ENCODE data around the gene ZNF587. TPM values are rescaled to one million over a fixed set of nuclear protein-coding genes. Genes with fewer than 3 reads are reported as not detected.
"Not testable (repeated sequence)": the region's sequence is repeated elsewhere in the genome, so short reads cannot be mapped to it uniquely, and the experiment has no call there.

The ZNF587 gene
- total RNA-seq, 1 donor from 2014 or later, result 61.3 TPM

DNA sequence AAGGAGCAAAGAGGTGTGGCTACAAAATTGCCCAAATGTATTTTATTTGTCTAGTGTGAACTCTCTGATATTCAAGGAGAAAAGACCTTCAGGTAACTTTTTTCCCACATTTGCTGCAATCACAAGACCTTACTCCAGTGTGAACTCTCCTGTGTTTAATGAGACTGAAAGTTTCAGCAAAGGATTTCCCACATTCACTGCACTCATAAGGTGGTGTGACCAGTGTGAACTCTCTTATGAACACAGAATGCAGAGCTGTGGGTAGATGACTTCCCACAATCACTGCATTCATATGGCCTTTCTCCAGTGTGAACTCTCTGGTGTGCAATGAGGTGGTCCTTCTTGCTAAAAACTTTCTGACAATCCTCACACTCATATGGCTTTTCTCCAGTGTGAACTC is 22.8 kb downstream of the ZNF587 start:
- no peaks in the 10 kb centered on the region for H3K27me3 Mint-ChIP-seq
- H3K9me3 Mint-ChIP-seq, result peaks cover 16% of the 10 kb centered on the region
- no peak overlapping the region for H3K4me3 Mint-ChIP-seq
- H3K36me3 Mint-ChIP-seq, result peaks cover 74% of the 10 kb centered on the region
- H3K4me1 Mint-ChIP-seq (ENCODE audit: unreplicated experiment), result no peaks in the 10 kb centered on the region
- TF ChIP-seq, protein P1, sequence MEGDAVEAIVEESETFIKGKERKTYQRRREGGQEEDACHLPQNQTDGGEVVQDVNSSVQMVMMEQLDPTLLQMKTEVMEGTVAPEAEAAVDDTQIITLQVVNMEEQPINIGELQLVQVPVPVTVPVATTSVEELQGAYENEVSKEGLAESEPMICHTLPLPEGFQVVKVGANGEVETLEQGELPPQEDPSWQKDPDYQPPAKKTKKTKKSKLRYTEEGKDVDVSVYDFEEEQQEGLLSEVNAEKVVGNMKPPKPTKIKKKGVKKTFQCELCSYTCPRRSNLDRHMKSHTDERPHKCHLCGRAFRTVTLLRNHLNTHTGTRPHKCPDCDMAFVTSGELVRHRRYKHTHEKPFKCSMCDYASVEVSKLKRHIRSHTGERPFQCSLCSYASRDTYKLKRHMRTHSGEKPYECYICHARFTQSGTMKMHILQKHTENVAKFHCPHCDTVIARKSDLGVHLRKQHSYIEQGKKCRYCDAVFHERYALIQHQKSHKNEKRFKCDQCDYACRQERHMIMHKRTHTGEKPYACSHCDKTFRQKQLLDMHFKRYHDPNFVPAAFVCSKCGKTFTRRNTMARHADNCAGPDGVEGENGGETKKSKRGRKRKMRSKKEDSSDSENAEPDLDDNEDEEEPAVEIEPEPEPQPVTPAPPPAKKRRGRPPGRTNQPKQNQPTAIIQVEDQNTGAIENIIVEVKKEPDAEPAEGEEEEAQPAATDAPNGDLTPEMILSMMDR (conservative IDR thresholded peaks at IDR 0.05), result no peak
- H3K27ac Mint-ChIP-seq, result no peak overlapping the region
- DNase-seq (ENCODE audit: extremely low spot score, unreplicated experiment), result no peak

DNA sequence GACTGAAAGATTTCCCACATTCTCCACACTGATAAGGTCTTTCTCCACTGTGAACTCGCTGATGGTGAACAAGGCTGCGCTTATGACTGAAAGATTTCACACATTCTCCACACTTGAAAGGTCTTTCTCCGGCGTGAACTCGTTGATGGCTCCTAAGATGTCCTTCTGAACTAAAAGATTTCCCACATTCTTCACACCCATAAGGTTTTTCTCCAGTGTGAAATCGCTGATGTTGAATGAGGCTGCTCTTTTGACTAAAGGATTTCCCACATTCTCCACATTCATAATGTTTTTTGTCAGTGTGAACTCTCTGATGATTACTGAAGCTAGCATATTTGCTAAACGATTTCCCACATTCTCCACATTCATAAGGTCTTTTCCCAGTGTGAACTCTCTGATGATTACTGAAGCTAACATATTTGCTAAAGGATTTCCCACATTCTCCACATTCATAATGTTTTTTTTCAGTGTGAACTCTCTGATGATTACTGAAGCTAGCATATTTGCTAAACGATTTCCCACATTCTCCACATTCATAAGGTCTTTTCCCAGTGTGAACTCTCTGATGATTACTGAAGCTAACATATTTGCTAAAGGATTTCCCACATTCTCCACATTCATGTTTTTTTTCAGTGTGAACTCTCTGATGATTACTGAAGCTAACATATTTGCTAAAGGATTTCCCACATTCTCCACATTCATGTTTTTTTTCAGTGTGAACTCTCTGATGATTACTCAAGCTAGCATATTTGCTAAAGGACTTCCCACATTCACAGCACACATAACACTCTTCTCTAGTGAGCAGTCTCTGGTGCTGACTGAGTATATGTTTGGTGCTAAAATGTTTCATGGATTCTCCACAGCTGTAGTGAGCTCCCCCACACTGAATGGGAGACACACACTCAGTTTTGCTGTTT is 24.5 kb downstream of the ZNF587 start:
- DNase-seq (ENCODE audit: extremely low spot score, unreplicated experiment); H3K4me1 Mint-ChIP-seq (ENCODE audit: unreplicated experiment); H3K4me3 Mint-ChIP-seq; H3K27me3 Mint-ChIP-seq: not testable (repeated sequence)
- Mint-ChIP-seq H3K36me3 (peaks cover 75% of the 10 kb centered on the region), H3K27ac (peak overlapping the region; percentile 44), H3K9me3 (peaks cover 16% of the 10 kb centered on the region)

DNA sequence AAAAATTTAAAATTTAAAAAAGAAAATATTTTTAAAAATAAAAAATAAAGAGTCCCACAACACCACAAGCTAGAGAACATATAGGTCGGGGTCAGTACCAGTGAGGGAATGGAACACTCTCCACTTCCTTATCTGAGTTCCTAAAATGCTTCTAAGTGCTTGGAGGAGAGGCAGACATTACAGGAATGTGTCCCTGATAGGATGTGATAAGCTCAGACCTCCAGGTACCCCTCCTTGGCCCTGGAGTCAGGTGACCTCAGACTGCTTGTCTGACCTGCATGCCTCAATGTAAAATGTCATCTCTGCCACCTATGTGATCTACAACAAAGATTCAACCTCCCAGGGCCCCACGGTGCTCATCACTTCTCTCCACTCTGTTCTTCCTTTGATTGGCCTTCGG is 36.4 kb downstream of the ZNF587 start:
- Mint-ChIP-seq H3K27ac (no peak overlapping the region), H3K4me3 (peak overlapping the region; percentile 52)
- TF ChIP-seq, protein P1 (conservative IDR thresholded peaks at IDR 0.05), result no peak

DNA sequence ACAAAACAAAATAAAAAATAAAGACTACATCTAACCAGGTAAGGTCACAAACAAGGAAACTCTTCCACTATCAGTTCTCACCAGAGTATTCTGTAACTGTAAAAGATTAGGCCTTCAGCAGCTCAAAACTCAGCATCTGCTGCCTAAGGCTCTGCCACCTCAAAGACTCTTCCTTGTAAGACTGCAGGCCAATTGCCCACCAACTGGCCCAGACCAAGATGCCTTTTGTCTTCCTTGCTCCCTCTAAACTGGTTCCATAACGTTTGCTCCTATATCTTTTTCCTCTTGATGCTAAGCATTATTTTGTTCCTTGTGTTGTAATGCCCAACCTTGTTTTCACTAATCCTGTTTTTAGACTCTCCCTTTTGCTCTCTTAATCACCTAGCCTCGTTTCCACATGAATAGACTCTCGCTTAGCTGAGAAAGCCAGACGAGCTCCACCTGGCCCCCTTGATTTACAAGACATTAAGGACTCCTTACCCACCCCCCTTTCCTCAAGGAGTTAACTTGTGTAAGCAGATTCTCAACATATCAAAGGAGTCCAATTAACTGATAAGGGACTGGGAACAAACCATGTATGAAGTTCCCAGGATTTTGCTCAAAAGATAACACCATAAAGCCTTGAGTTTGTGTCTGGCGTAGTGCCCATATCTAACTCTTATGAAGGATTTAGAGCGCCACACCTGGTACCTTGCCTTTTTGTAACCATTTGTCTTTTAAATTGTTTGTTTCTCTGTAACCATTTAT is 37.7 kb downstream of the ZNF587 start:
- H3K27me3 Mint-ChIP-seq, result no peaks in the 10 kb centered on the region
- peaks cover 22% of the 10 kb centered on the region for H3K9me3 Mint-ChIP-seq
- peak overlapping the region; percentile 97 for H3K4me3 Mint-ChIP-seq
- H3K4me1 Mint-ChIP-seq (ENCODE audit: unreplicated experiment), result peaks cover 22% of the 10 kb centered on the region
- peaks cover 57% of the 10 kb centered on the region for H3K36me3 Mint-ChIP-seq
- DNase-seq (ENCODE audit: extremely low spot score, unreplicated experiment), result no peak
- peak overlapping the region; percentile 85 for H3K27ac Mint-ChIP-seq
- TF ChIP-seq, protein P1 (conservative IDR thresholded peaks at IDR 0.05), result no peak

More for the DNA sequence above, 36.4 kb downstream of the ZNF587 start:
- peaks cover 18% of the 10 kb centered on the region for H3K9me3 Mint-ChIP-seq
- H3K4me1 Mint-ChIP-seq (ENCODE audit: unreplicated experiment), result peaks cover 22% of the 10 kb centered on the region
- H3K27me3 Mint-ChIP-seq, result no peaks in the 10 kb centered on the region
- DNase-seq (ENCODE audit: extremely low spot score, unreplicated experiment), result no peak
- peaks cover 57% of the 10 kb centered on the region for H3K36me3 Mint-ChIP-seq

DNA sequence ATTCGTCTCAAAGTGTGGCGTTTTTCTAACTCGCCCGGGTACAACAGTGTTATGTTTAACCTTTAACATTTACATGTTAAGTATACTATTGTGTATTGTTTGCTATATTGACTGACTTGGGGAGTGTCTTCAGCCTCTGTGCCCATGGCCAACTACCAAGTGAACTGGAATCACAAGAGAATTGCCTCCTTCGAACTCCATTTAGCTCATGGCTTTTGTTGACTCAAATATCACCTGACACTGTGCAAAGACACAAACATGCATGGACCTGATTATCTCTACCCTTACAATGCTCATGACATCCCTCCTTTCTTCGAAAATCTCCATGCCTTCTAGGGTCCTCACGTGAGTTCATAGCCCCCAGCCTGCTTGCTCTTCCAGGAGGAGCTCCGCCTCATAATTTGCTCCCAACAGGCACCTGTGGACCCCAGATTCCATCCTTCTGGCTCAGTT is 38.5 kb downstream of the ZNF587 start:
- Mint-ChIP-seq H3K27me3 (no peaks in the 10 kb centered on the region), H3K36me3 (peaks cover 52% of the 10 kb centered on the region), H3K4me1 (ENCODE audit: unreplicated experiment) (peaks cover 22% of the 10 kb centered on the region), H3K27ac (peak overlapping the region; percentile 85), H3K9me3 (peaks cover 22% of the 10 kb centered on the region), H3K4me3 (peak overlapping the region; percentile 97)
- DNase-seq (ENCODE audit: extremely low spot score, unreplicated experiment), result no peak
- TF ChIP-seq, protein P1 (conservative IDR thresholded peaks at IDR 0.05), result no peak

Data from type B pancreatic cell (in vitro differentiated cells).